ENCODE data around the gene NOPCHAP1. TPM values are rescaled to one million over a fixed set of nuclear protein-coding genes. Genes with fewer than 3 reads are reported as not detected.

The NOPCHAP1 gene
- total and polyA plus RNA-seq, 2 experiments from 2014 or later = 1.2 to 20.3 TPM

DNA sequence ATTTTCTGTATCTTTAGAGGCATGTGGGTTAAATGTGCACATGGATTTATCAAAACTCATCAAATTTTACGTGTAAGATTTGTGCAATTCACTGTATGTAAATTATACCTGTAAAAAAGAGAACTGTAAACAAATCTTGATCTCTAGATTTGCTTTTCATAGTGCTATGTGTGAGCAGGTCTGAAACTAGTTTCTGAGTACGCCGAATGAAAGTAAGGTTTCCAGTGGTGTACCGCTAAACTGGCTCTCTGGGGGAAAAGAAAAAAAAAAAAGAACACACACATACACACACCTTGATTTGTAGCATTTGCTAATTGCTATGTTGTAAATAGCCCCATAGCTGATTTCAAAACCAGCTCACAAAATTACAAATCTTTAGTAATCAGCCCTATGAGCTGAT lies 19.4 kb upstream of the NOPCHAP1 start:
- Histone ChIP-seq H2AFZ (no peak overlapping the region), H3F3A (ENCODE audit: insufficient read depth) (peaks cover 2% of the 10 kb centered on the region; the same call in 1 of the 2 replicates), H3K27ac (no peak overlapping the region), H3K79me2 (ENCODE audit: insufficient read depth) (no peaks in the 10 kb centered on the region), H3K4me1 (ENCODE audit: insufficient read depth) (peaks cover 8% of the 10 kb centered on the region), H4K20me1 (ENCODE audit: insufficient read depth) (no peaks in the 10 kb centered on the region), H3K27me3 (replicated peaks; ENCODE audit: insufficient read depth) (0 out of 2 replicates have a peak, but pooled peaks cover 6% of the 10 kb centered on the region), H3K9ac (no peak overlapping the region), H3K9me3 (ENCODE audit: low read depth) (no peaks in the 10 kb centered on the region), H3K36me3 (ENCODE audit: low read depth) (no peaks in the 10 kb centered on the region), H3K4me3 (no peak overlapping the region), H3K4me2 (ENCODE audit: unreplicated experiment) (no peak overlapping the region), H3K9me2 (ENCODE audit: insufficient read depth) (no peaks in the 10 kb centered on the region)
- 91 to 96% methylated on average over 4 of the region's 4 CpGs for WGBS, 2 experiments (ENCODE audit: low coverage in 1 of 2, low lambda C conversion rate in 2 of 2, missing lambda C conversion rate in 2 of 2)
- in situ Hi-C loops (cut with MboI) = no loop called here
- TF ChIP-seq EZH2 (IDR thresholded peaks at IDR 0.05; ENCODE audit: insufficient read depth, poor library complexity, severe bottlenecking) = no peak
- no peak for TF ChIP-seq EZH2phosphoT487 (IDR thresholded peaks at IDR 0.05; ENCODE audit: insufficient read depth, low read depth)
- no peak for DNase-seq

DNA sequence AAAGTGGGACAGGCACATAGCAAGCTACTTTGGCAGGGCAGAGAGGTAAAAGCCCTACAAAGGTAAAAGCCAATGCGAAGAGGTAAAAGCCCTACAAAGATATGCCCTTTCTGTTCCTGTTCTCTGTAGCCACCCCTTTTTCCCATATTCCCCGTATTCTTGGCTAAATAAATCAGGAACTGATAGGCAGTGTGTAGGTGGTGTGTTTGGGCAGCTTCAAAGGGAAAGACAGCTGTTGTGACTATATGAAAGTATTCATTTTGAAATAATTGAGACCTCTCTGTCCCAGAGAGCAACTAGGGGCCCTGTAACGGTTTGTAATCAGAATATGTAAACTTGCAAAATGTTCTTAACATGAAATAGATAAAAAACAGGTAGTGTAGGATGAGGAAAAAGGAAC lies 16.8 kb upstream of the NOPCHAP1 start:
- 94 to 96% methylated on average over 3 of the region's 3 CpGs for WGBS, 2 experiments (ENCODE audit: low coverage in 1 of 2, low lambda C conversion rate in 2 of 2, missing lambda C conversion rate in 2 of 2)
- H2AFZ ChIP-seq = no peak overlapping the region
- in situ Hi-C loops (cut with MboI) = no loop called here
- no peak for TF ChIP-seq EZH2 (IDR thresholded peaks at IDR 0.05; ENCODE audit: insufficient read depth, poor library complexity, severe bottlenecking)
- TF ChIP-seq EZH2phosphoT487 (IDR thresholded peaks at IDR 0.05; ENCODE audit: insufficient read depth, low read depth) = no peak
- H3K4me2 ChIP-seq (ENCODE audit: unreplicated experiment) = no peak overlapping the region
- no peaks in the 10 kb centered on the region for H4K20me1 ChIP-seq (ENCODE audit: insufficient read depth)
- DNase-seq = no peak
- H3K36me3 ChIP-seq (ENCODE audit: low read depth) = no peaks in the 10 kb centered on the region
- no peaks in the 10 kb centered on the region for H3K9me2 ChIP-seq (ENCODE audit: insufficient read depth)
- H3K79me2 ChIP-seq (ENCODE audit: insufficient read depth) = no peaks in the 10 kb centered on the region
- no peak overlapping the region for H3K27ac ChIP-seq
- H3K9me3 ChIP-seq (ENCODE audit: low read depth) = no peaks in the 10 kb centered on the region
- H3K27me3 ChIP-seq (replicated peaks; ENCODE audit: insufficient read depth) = 0 out of 2 replicates have a peak, but pooled peaks cover 6% of the 10 kb centered on the region
- H3K4me1 ChIP-seq (ENCODE audit: insufficient read depth) = peaks cover 12% of the 10 kb centered on the region
- H3K4me3 ChIP-seq = no peak overlapping the region
- H3K9ac ChIP-seq = no peak overlapping the region
- peaks cover 4% of the 10 kb centered on the region; the same call in 1 of the 2 replicates for H3F3A ChIP-seq (ENCODE audit: insufficient read depth)

DNA sequence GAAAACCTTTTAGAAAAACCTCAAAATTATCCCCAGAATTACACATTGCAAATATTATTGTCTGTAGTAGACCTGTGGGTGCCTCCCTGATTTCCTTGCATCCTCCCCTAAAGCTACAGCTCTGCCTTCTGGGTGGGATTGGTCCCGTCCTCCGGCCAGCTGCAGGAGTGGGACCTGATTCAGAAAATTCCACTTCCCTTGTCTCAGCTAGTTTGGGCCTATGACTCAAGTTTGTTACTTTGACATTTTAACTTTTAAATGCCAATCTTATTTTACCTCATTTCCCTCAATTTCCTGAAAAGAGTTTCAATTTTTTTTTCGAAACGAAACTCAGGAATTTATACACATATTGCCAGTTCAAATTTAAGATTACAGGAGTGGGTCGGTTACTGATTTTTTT lies 14.8 kb upstream of the NOPCHAP1 start:
- no peaks in the 10 kb centered on the region for H3K9me2 ChIP-seq (ENCODE audit: insufficient read depth)
- WGBS, 2 experiments (ENCODE audit: low coverage in 1 of 2, low lambda C conversion rate in 2 of 2, missing lambda C conversion rate in 2 of 2) = 12% methylated on average over 5 of the region's 5 CpGs
- H3K9me3 ChIP-seq (ENCODE audit: low read depth) = no peaks in the 10 kb centered on the region
- TF ChIP-seq EZH2 (IDR thresholded peaks at IDR 0.05; ENCODE audit: insufficient read depth, poor library complexity, severe bottlenecking) (no peak), EZH2phosphoT487 (IDR thresholded peaks at IDR 0.05; ENCODE audit: insufficient read depth, low read depth) (no peak)
- peaks cover 29% of the 10 kb centered on the region for H3K4me1 ChIP-seq (ENCODE audit: insufficient read depth)
- no peak overlapping the region; the same call in 1 of the 2 replicates for H3K4me3 ChIP-seq
- H4K20me1 ChIP-seq (ENCODE audit: insufficient read depth) = no peaks in the 10 kb centered on the region
- H3K9ac ChIP-seq = no peak overlapping the region
- H2AFZ ChIP-seq = 0 out of 2 replicates have a peak overlapping the region, but pooled peaks have one; percentile 37
- H3K4me2 ChIP-seq (ENCODE audit: unreplicated experiment) = peak overlapping the region; percentile 13
- no peaks in the 10 kb centered on the region for H3K36me3 ChIP-seq (ENCODE audit: low read depth)
- in situ Hi-C loops (cut with MboI) = no loop called here
- peaks cover 14% of the 10 kb centered on the region; the same call in 1 of the 2 replicates for H3F3A ChIP-seq (ENCODE audit: insufficient read depth)
- no peaks in the 10 kb centered on the region for H3K27me3 ChIP-seq (replicated peaks; ENCODE audit: insufficient read depth)
- DNase-seq = peak; percentile 52
- no peaks in the 10 kb centered on the region for H3K79me2 ChIP-seq (ENCODE audit: insufficient read depth)
- no peak overlapping the region for H3K27ac ChIP-seq

DNA sequence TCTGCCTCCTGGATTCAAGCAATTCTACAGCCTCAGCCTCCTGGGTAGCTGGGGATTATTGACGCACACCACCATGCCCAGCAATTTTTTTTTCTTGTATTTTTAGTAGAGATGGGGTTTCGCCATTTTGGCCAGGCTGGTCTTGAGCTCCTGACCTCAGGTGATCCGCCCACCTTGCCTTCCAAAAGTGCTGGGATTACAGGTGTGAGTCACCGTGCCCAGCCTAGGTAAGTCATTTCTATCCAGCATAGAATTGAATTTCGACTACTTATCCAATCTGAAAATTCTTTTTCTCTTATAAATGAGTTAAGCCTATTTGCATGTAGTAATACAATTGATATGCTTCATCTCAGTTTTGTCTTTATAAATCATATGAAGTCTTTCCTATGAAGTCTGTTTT lies 12.9 kb upstream of the NOPCHAP1 start:
- no peak for TF ChIP-seq EZH2phosphoT487 (IDR thresholded peaks at IDR 0.05; ENCODE audit: insufficient read depth, low read depth)
- TF ChIP-seq EZH2 (IDR thresholded peaks at IDR 0.05; ENCODE audit: insufficient read depth, poor library complexity, severe bottlenecking) = no peak
- H3K9me3 ChIP-seq (ENCODE audit: low read depth) = no peaks in the 10 kb centered on the region
- H3K9me2 ChIP-seq (ENCODE audit: insufficient read depth) = no peaks in the 10 kb centered on the region
- H3K27ac ChIP-seq = no peak overlapping the region
- no peak overlapping the region for H3K4me3 ChIP-seq
- no peaks in the 10 kb centered on the region for H4K20me1 ChIP-seq (ENCODE audit: insufficient read depth)
- H3K36me3 ChIP-seq (ENCODE audit: low read depth) = no peaks in the 10 kb centered on the region
- DNase-seq = no peak
- no peak overlapping the region for H3K4me2 ChIP-seq (ENCODE audit: unreplicated experiment)
- H3K9ac ChIP-seq = no peak overlapping the region
- H3K27me3 ChIP-seq (replicated peaks; ENCODE audit: insufficient read depth) = no peaks in the 10 kb centered on the region
- peaks cover 15% of the 10 kb centered on the region; the same call in 1 of the 2 replicates for H3F3A ChIP-seq (ENCODE audit: insufficient read depth)
- 91 to 92% methylated on average over 5 of the region's 5 CpGs for WGBS, 2 experiments (ENCODE audit: low coverage in 1 of 2, low lambda C conversion rate in 2 of 2, missing lambda C conversion rate in 2 of 2)
- in situ Hi-C loops (cut with MboI) = no loop called here
- no peaks in the 10 kb centered on the region for H3K79me2 ChIP-seq (ENCODE audit: insufficient read depth)
- H3K4me1 ChIP-seq (ENCODE audit: insufficient read depth) = peaks cover 29% of the 10 kb centered on the region
- H2AFZ ChIP-seq = no peak overlapping the region

Data from GM23248 (cell line).